ENCODE results near the gene SERPINB3.
"Not testable (repeated sequence)": the region's sequence is repeated elsewhere in the genome, so short reads cannot be mapped to it uniquely, and the experiment has no call there.

The SERPINB3 gene

GRCh38 chr18:63648241-63648640 is 13.5 kb downstream of the SERPINB3 start:
- Histone ChIP-seq H3K79me2 (no peaks in the 10 kb centered on the region), H3K27me3 (ENCODE audit: control insufficient read depth, insufficient read depth, low read length) (no peaks in the 10 kb centered on the region), H3K36me3 (ENCODE audit: control insufficient read depth, insufficient read depth, low read length) (no peaks in the 10 kb centered on the region), H3K9ac (no peak overlapping the region), H2AFZ (no peak overlapping the region), H3K4me3 (ENCODE audit: low read depth, low read length) (no peak overlapping the region), H3K27ac (no peak overlapping the region), H3K4me1 (no peaks in the 10 kb centered on the region), H3K4me2 (ENCODE audit: low read length) (no peak overlapping the region), H3K9me3 (ENCODE audit: control insufficient read depth, low read length) (no peaks in the 10 kb centered on the region)
- no peak for TF ChIP-seq CTCF (IDR thresholded peaks at IDR 0.05)

- no peak overlapping the region for H3K27ac ChIP-seq
- H3K4me2 ChIP-seq (ENCODE audit: low read length) = no peak overlapping the region
- no peak overlapping the region for H3K9ac ChIP-seq
- no peak overlapping the region for H3K4me3 ChIP-seq (ENCODE audit: low read depth, low read length)
- H3K27me3 ChIP-seq (ENCODE audit: control insufficient read depth, insufficient read depth, low read length) = no peaks in the 10 kb centered on the region
- no peaks in the 10 kb centered on the region for H3K4me1 ChIP-seq
- H3K36me3 ChIP-seq (ENCODE audit: control insufficient read depth, insufficient read depth, low read length) = no peaks in the 10 kb centered on the region
- H3K79me2 ChIP-seq = no peaks in the 10 kb centered on the region
- no peak for TF ChIP-seq CTCF (IDR thresholded peaks at IDR 0.05)
- H2AFZ ChIP-seq = no peak overlapping the region
- H3K9me3 ChIP-seq (ENCODE audit: control insufficient read depth, low read length) = no peaks in the 10 kb centered on the region
These were observed 14.8 kb downstream of the SERPINB3 start for GRCh38 chr18:63646936-63647335.

GRCh38 chr18:63644694-63645093 is 17.0 kb downstream of the SERPINB3 start:
- H3K4me2 ChIP-seq (ENCODE audit: low read length); H3K9ac ChIP-seq; H3K9me3 ChIP-seq (ENCODE audit: control insufficient read depth, low read length); H2AFZ ChIP-seq; H3K4me3 ChIP-seq (ENCODE audit: low read depth, low read length); H3K79me2 ChIP-seq; H3K4me1 ChIP-seq; H3K27ac ChIP-seq; H3K27me3 ChIP-seq (ENCODE audit: control insufficient read depth, insufficient read depth, low read length); H3K36me3 ChIP-seq (ENCODE audit: control insufficient read depth, insufficient read depth, low read length): not testable (repeated sequence)

- H3K4me2 ChIP-seq (ENCODE audit: low read length); H3K9ac ChIP-seq; H2AFZ ChIP-seq; H3K27ac ChIP-seq; H3K4me3 ChIP-seq (ENCODE audit: low read depth, low read length); H3K9me3 ChIP-seq (ENCODE audit: control insufficient read depth, low read length); H3K36me3 ChIP-seq (ENCODE audit: control insufficient read depth, insufficient read depth, low read length); H3K79me2 ChIP-seq; H3K27me3 ChIP-seq (ENCODE audit: control insufficient read depth, insufficient read depth, low read length); H3K4me1 ChIP-seq: not testable (repeated sequence)
These were observed 17.6 kb downstream of the SERPINB3 start, which contains the start of gene SERPINB4 for GRCh38 chr18:63644142-63644541. Gene SERPINB4, minus strand, starts transcription at chr18:63644256. Its CDS starts 679 bp downstream, at chr18:63643577.

GRCh38 chr18:63642668-63643356 is 18.9 kb downstream of the SERPINB3 start:
- not testable (repeated sequence) for H3K27me3 ChIP-seq (ENCODE audit: control insufficient read depth, insufficient read depth, low read length); H3K79me2 ChIP-seq; H3K9me3 ChIP-seq (ENCODE audit: control insufficient read depth, low read length); H3K4me2 ChIP-seq (ENCODE audit: low read length); H3K27ac ChIP-seq; H3K4me3 ChIP-seq (ENCODE audit: low read depth, low read length); H2AFZ ChIP-seq; H3K9ac ChIP-seq; H3K36me3 ChIP-seq (ENCODE audit: control insufficient read depth, insufficient read depth, low read length); H3K4me1 ChIP-seq

GRCh38 chr18:63641157-63641680 is 20.5 kb downstream of the SERPINB3 start:
- not testable (repeated sequence) for H3K27me3 ChIP-seq (ENCODE audit: control insufficient read depth, insufficient read depth, low read length); H3K9ac ChIP-seq; H3K36me3 ChIP-seq (ENCODE audit: control insufficient read depth, insufficient read depth, low read length); H3K4me3 ChIP-seq (ENCODE audit: low read depth, low read length); H3K9me3 ChIP-seq (ENCODE audit: control insufficient read depth, low read length); H3K79me2 ChIP-seq; H3K27ac ChIP-seq; H2AFZ ChIP-seq; H3K4me2 ChIP-seq (ENCODE audit: low read length); H3K4me1 ChIP-seq
